ENCODE measurements around the gene AQP7. TPM values are rescaled to one million over a fixed set of nuclear protein-coding genes. Genes with fewer than 3 reads are reported as not detected.

Gene AQP7
- total RNA-seq, 1 donor from 2014 or later: 1.7 TPM

GRCh38 chr9:33437205-33437604 lies 34.8 kb upstream of the AQP7 start:
- H3K36me3 Mint-ChIP-seq: no peaks in the 10 kb centered on the region
- H3K9me3 Mint-ChIP-seq: no peaks in the 10 kb centered on the region
- no peak overlapping the region for H3K4me3 Mint-ChIP-seq
- H3K27ac Mint-ChIP-seq: no peak overlapping the region
- TF ChIP-seq CTCF (IDR thresholded peaks at IDR 0.05; ENCODE audit: unreplicated experiment): no peak
- H3K27me3 Mint-ChIP-seq (ENCODE audit: low read depth): peaks cover 14% of the 10 kb centered on the region
- peaks cover 3% of the 10 kb centered on the region for H3K4me1 Mint-ChIP-seq
- no peak for DNase-seq (ENCODE audit: low spot score in 2 of 2, unreplicated experiment in 2 of 2)

- H3K9me3 Mint-ChIP-seq: no peaks in the 10 kb centered on the region
- no peak for DNase-seq (ENCODE audit: low spot score in 2 of 2, unreplicated experiment in 2 of 2)
These were observed 34.1 kb upstream of the AQP7 start for GRCh38 chr9:33436445-33436844.

GRCh38 chr9:33435821-33436277 lies 33.5 kb upstream of the AQP7 start:
- Mint-ChIP-seq H3K27ac (no peak overlapping the region), H3K27me3 (ENCODE audit: low read depth) (peaks cover 14% of the 10 kb centered on the region), H3K4me3 (no peak overlapping the region), H3K36me3 (no peaks in the 10 kb centered on the region), H3K9me3 (no peaks in the 10 kb centered on the region), H3K4me1 (peaks cover 3% of the 10 kb centered on the region)
- no peak for DNase-seq (ENCODE audit: low spot score in 2 of 2, unreplicated experiment in 2 of 2)
- no peak for TF ChIP-seq CTCF (IDR thresholded peaks at IDR 0.05; ENCODE audit: unreplicated experiment)

More at GRCh38 chr9:33436445-33436844, 34.1 kb upstream of the AQP7 start:
- no peak overlapping the region for H3K27ac Mint-ChIP-seq
- peaks cover 3% of the 10 kb centered on the region for H3K4me1 Mint-ChIP-seq
- H3K36me3 Mint-ChIP-seq: no peaks in the 10 kb centered on the region
- peaks cover 14% of the 10 kb centered on the region for H3K27me3 Mint-ChIP-seq (ENCODE audit: low read depth)
- TF ChIP-seq CTCF (IDR thresholded peaks at IDR 0.05; ENCODE audit: unreplicated experiment): no peak
- H3K4me3 Mint-ChIP-seq: no peak overlapping the region

GRCh38 chr9:33434317-33435105 lies 32.1 kb upstream of the AQP7 start:
- TF ChIP-seq CTCF (IDR thresholded peaks at IDR 0.05; ENCODE audit: unreplicated experiment): no peak
- peaks cover 3% of the 10 kb centered on the region for H3K4me1 Mint-ChIP-seq
- H3K36me3 Mint-ChIP-seq: no peaks in the 10 kb centered on the region
- DNase-seq (ENCODE audit: low spot score in 2 of 2, unreplicated experiment in 2 of 2): no peak
- no peaks in the 10 kb centered on the region for H3K9me3 Mint-ChIP-seq
- H3K27ac Mint-ChIP-seq: no peak overlapping the region
- no peak overlapping the region for H3K4me3 Mint-ChIP-seq
- peaks cover 9% of the 10 kb centered on the region for H3K27me3 Mint-ChIP-seq (ENCODE audit: low read depth)

- H3K27me3 Mint-ChIP-seq (ENCODE audit: low read depth): peaks cover 9% of the 10 kb centered on the region
- H3K4me3 Mint-ChIP-seq: no peak overlapping the region
- no peaks in the 10 kb centered on the region for H3K9me3 Mint-ChIP-seq
- no peak for TF ChIP-seq CTCF (IDR thresholded peaks at IDR 0.05; ENCODE audit: unreplicated experiment)
- no peak overlapping the region for H3K27ac Mint-ChIP-seq
- no peak for DNase-seq (ENCODE audit: low spot score in 2 of 2, unreplicated experiment in 2 of 2)
- no peaks in the 10 kb centered on the region for H3K36me3 Mint-ChIP-seq
- peaks cover 3% of the 10 kb centered on the region for H3K4me1 Mint-ChIP-seq
These were observed 31.5 kb upstream of the AQP7 start for GRCh38 chr9:33433871-33434270.

All from mesothelial cell of epicardium (in vitro differentiated cells).